ENCODE data around the gene CES1.
"Not testable (repeated sequence)": the region's sequence is repeated elsewhere in the genome, so short reads cannot be mapped to it uniquely, and the experiment has no call there.

CES1 gene

GRCh38 chr16:55836158-55836611, 3.3 kb upstream of the CES1 start:
- Histone ChIP-seq H3K27ac (no peak overlapping the region), H3K36me3 (ENCODE audit: insufficient read depth, low read length) (no peaks in the 10 kb centered on the region), H3K4me3 (no peak overlapping the region), H3K9me3 (ENCODE audit: low read depth, low read length) (no peaks in the 10 kb centered on the region), H3K9ac (ENCODE audit: insufficient read length) (no peak overlapping the region)
- no peak for DNase-seq (ENCODE audit: low read depth, low spot score)
- TF ChIP-seq POLR2AphosphoS5 (IDR thresholded peaks at IDR 0.05; ENCODE audit: borderline replicate concordance, low read depth, low read length), result no peak
- no peak for TF ChIP-seq EZH2 (IDR thresholded peaks at IDR 0.05)
- no peak for TF ChIP-seq FOXP2 (optimal IDR thresholded peaks at IDR 0.05; ENCODE audit: control extremely low read depth, extremely low read length, insufficient read depth)

GRCh38 chr16:55835581-55835980, 2.7 kb upstream of the CES1 start:
- H3K36me3 ChIP-seq (ENCODE audit: insufficient read depth, low read length), result no peaks in the 10 kb centered on the region
- no peak for DNase-seq (ENCODE audit: low read depth, low spot score)
- TF ChIP-seq EZH2 (IDR thresholded peaks at IDR 0.05) (no peak), FOXP2 (optimal IDR thresholded peaks at IDR 0.05; ENCODE audit: control extremely low read depth, extremely low read length, insufficient read depth) (no peak), POLR2AphosphoS5 (IDR thresholded peaks at IDR 0.05; ENCODE audit: borderline replicate concordance, low read depth, low read length) (no peak)
- H3K9ac ChIP-seq (ENCODE audit: insufficient read length), result no peak overlapping the region
- H3K4me3 ChIP-seq, result no peak overlapping the region
- H3K9me3 ChIP-seq (ENCODE audit: low read depth, low read length), result no peaks in the 10 kb centered on the region
- H3K27ac ChIP-seq, result no peak overlapping the region

GRCh38 chr16:55835173-55835572, 2.3 kb upstream of the CES1 start:
- H3K4me3 ChIP-seq; H3K9me3 ChIP-seq (ENCODE audit: low read depth, low read length); H3K9ac ChIP-seq (ENCODE audit: insufficient read length); DNase-seq (ENCODE audit: low read depth, low spot score); H3K36me3 ChIP-seq (ENCODE audit: insufficient read depth, low read length); H3K27ac ChIP-seq: not testable (repeated sequence)

- no peak overlapping the region for H3K9ac ChIP-seq (ENCODE audit: insufficient read length)
- H3K36me3 ChIP-seq (ENCODE audit: insufficient read depth, low read length), result no peaks in the 10 kb centered on the region
- DNase-seq (ENCODE audit: low read depth, low spot score), result no peak
- H3K9me3 ChIP-seq (ENCODE audit: low read depth, low read length), result no peaks in the 10 kb centered on the region
- H3K4me3 ChIP-seq, result no peak overlapping the region
- H3K27ac ChIP-seq, result no peak overlapping the region
- TF ChIP-seq POLR2AphosphoS5 (IDR thresholded peaks at IDR 0.05; ENCODE audit: borderline replicate concordance, low read depth, low read length) (no peak), FOXP2 (optimal IDR thresholded peaks at IDR 0.05; ENCODE audit: control extremely low read depth, extremely low read length, insufficient read depth) (no peak), EZH2 (IDR thresholded peaks at IDR 0.05) (no peak)
These were observed 1.2 kb upstream of the CES1 start for GRCh38 chr16:55834049-55834448.

- TF ChIP-seq FOXP2 (optimal IDR thresholded peaks at IDR 0.05; ENCODE audit: control extremely low read depth, extremely low read length, insufficient read depth) (no peak), EZH2 (IDR thresholded peaks at IDR 0.05) (no peak), POLR2AphosphoS5 (IDR thresholded peaks at IDR 0.05; ENCODE audit: borderline replicate concordance, low read depth, low read length) (no peak)
- Histone ChIP-seq H3K9ac (ENCODE audit: insufficient read length) (no peak overlapping the region), H3K36me3 (ENCODE audit: insufficient read depth, low read length) (no peaks in the 10 kb centered on the region), H3K4me3 (no peak overlapping the region), H3K9me3 (ENCODE audit: low read depth, low read length) (no peaks in the 10 kb centered on the region), H3K27ac (no peak overlapping the region)
- no peak for DNase-seq (ENCODE audit: low read depth, low spot score)
These were observed 497 bp downstream of the CES1 start for GRCh38 chr16:55832425-55832772.

GRCh38 chr16:55830658-55831294, 2.1 kb downstream of the CES1 start:
- DNase-seq (ENCODE audit: low read depth, low spot score), result no peak
- H3K36me3 ChIP-seq (ENCODE audit: insufficient read depth, low read length), result no peaks in the 10 kb centered on the region
- no peak overlapping the region for H3K27ac ChIP-seq
- H3K9me3 ChIP-seq (ENCODE audit: low read depth, low read length), result no peaks in the 10 kb centered on the region
- no peak overlapping the region for H3K4me3 ChIP-seq
- TF ChIP-seq EZH2 (IDR thresholded peaks at IDR 0.05), result no peak
- TF ChIP-seq FOXP2 (optimal IDR thresholded peaks at IDR 0.05; ENCODE audit: control extremely low read depth, extremely low read length, insufficient read depth), result no peak
- TF ChIP-seq POLR2AphosphoS5 (IDR thresholded peaks at IDR 0.05; ENCODE audit: borderline replicate concordance, low read depth, low read length), result no peak
- no peak overlapping the region for H3K9ac ChIP-seq (ENCODE audit: insufficient read length)

GRCh38 chr16:55829232-55829631, 3.7 kb downstream of the CES1 start:
- H3K36me3 ChIP-seq (ENCODE audit: insufficient read depth, low read length); H3K9ac ChIP-seq (ENCODE audit: insufficient read length); H3K4me3 ChIP-seq; H3K27ac ChIP-seq; DNase-seq (ENCODE audit: low read depth, low spot score); H3K9me3 ChIP-seq (ENCODE audit: low read depth, low read length): not testable (repeated sequence)

GRCh38 chr16:55828680-55829079, 4.2 kb downstream of the CES1 start:
- no peak overlapping the region for H3K27ac ChIP-seq
- H3K9ac ChIP-seq (ENCODE audit: insufficient read length), result no peak overlapping the region
- no peak overlapping the region for H3K4me3 ChIP-seq
- H3K36me3 ChIP-seq (ENCODE audit: insufficient read depth, low read length), result no peaks in the 10 kb centered on the region
- H3K9me3 ChIP-seq (ENCODE audit: low read depth, low read length), result no peaks in the 10 kb centered on the region
- DNase-seq (ENCODE audit: low read depth, low spot score), result no peak
- TF ChIP-seq EZH2 (IDR thresholded peaks at IDR 0.05) (no peak), POLR2AphosphoS5 (IDR thresholded peaks at IDR 0.05; ENCODE audit: borderline replicate concordance, low read depth, low read length) (no peak), FOXP2 (optimal IDR thresholded peaks at IDR 0.05; ENCODE audit: control extremely low read depth, extremely low read length, insufficient read depth) (no peak)

- Histone ChIP-seq H3K9ac (ENCODE audit: insufficient read length) (no peak overlapping the region), H3K9me3 (ENCODE audit: low read depth, low read length) (no peaks in the 10 kb centered on the region), H3K4me3 (no peak overlapping the region), H3K27ac (no peak overlapping the region), H3K36me3 (ENCODE audit: insufficient read depth, low read length) (no peaks in the 10 kb centered on the region)
- TF ChIP-seq POLR2AphosphoS5 (IDR thresholded peaks at IDR 0.05; ENCODE audit: borderline replicate concordance, low read depth, low read length) (no peak), EZH2 (IDR thresholded peaks at IDR 0.05) (no peak), FOXP2 (optimal IDR thresholded peaks at IDR 0.05; ENCODE audit: control extremely low read depth, extremely low read length, insufficient read depth) (no peak)
- no peak for DNase-seq (ENCODE audit: low read depth, low spot score)
These were observed 7.7 kb downstream of the CES1 start for GRCh38 chr16:55825115-55825728.
